ENCODE results near the gene ABHD17C. TPM values are rescaled to one million over a fixed set of nuclear protein-coding genes. Genes with fewer than 3 reads are reported as not detected.

Gene ABHD17C
- total and polyA plus RNA-seq, 2 experiments from 2014 or later, result 11.3 to 23.8 TPM

GRCh38 chr15:80667936-80668335, 27.2 kb upstream of the ABHD17C start:
- Mint-ChIP-seq H3K36me3 (ENCODE audit: low read depth) (no peaks in the 10 kb centered on the region), H3K27me3 (ENCODE audit: insufficient read depth, low read depth, poor library complexity) (peaks cover 1% of the 10 kb centered on the region), H3K4me3 (no peak overlapping the region), H3K27ac (no peak overlapping the region), H3K9me3 (no peaks in the 10 kb centered on the region; the same call in 2 of the 3 replicates), H3K4me1 (peaks cover 4% of the 10 kb centered on the region; the same call in 1 of the 3 replicates)
- Histone ChIP-seq H3K9me2 (ENCODE audit: insufficient read depth) (peaks cover 10% of the 10 kb centered on the region; the same call in 1 of the 2 replicates), H2AFZ (no peak overlapping the region), H3K36me3 (ENCODE audit: insufficient read depth) (no peaks in the 10 kb centered on the region), H3K79me2 (replicated peaks; ENCODE audit: insufficient read depth) (no peaks in the 10 kb centered on the region), H3F3A (replicated peaks; ENCODE audit: low read depth) (no peaks in the 10 kb centered on the region), H3K27ac (ENCODE audit: low read depth) (no peak overlapping the region), H3K4me3 (no peak overlapping the region), H3K4me2 (no peak overlapping the region), H3K4me1 (ENCODE audit: insufficient read depth) (no peaks in the 10 kb centered on the region), H3K27me3 (ENCODE audit: insufficient read depth) (no peaks in the 10 kb centered on the region), H4K20me1 (replicated peaks; ENCODE audit: insufficient read depth) (no peaks in the 10 kb centered on the region)
- no peak for TF ChIP-seq POLR2AphosphoS5 (IDR thresholded peaks at IDR 0.05; ENCODE audit: low read depth)
- no peak for TF ChIP-seq NANOG (IDR thresholded peaks at IDR 0.05; ENCODE audit: borderline replicate concordance)
- no peak for TF ChIP-seq ETS1 (IDR thresholded peaks at IDR 0.05)
- no peak for TF ChIP-seq EZH2phosphoT487 (IDR thresholded peaks at IDR 0.05; ENCODE audit: unreplicated experiment)
- no peak for ATAC-seq
- no peak for DNase-seq (ENCODE audit: low spot score)

- Mint-ChIP-seq H3K27ac (no peak overlapping the region), H3K27me3 (ENCODE audit: insufficient read depth, low read depth, poor library complexity) (peaks cover 1% of the 10 kb centered on the region), H3K4me3 (no peak overlapping the region), H3K4me1 (peaks cover 1% of the 10 kb centered on the region; the same call in 2 of the 3 replicates), H3K36me3 (ENCODE audit: low read depth) (no peaks in the 10 kb centered on the region), H3K9me3 (no peaks in the 10 kb centered on the region; the same call in 2 of the 3 replicates)
- H3K79me2 ChIP-seq (replicated peaks; ENCODE audit: insufficient read depth), result no peaks in the 10 kb centered on the region
- H3K4me3 ChIP-seq, result no peak overlapping the region
- DNase-seq (ENCODE audit: low spot score) (no peak), ATAC-seq (no peak)
- no peaks in the 10 kb centered on the region for H3F3A ChIP-seq (replicated peaks; ENCODE audit: low read depth)
- no peaks in the 10 kb centered on the region for H3K4me1 ChIP-seq (ENCODE audit: insufficient read depth)
- H3K27me3 ChIP-seq (ENCODE audit: insufficient read depth), result no peaks in the 10 kb centered on the region
- no peak for TF ChIP-seq ZNF462 (CRISPR knock-in tag; IDR thresholded peaks at IDR 0.05)
- TF ChIP-seq STAT1 (IDR thresholded peaks at IDR 0.05; ENCODE audit: unreplicated experiment), result no peak
- TF ChIP-seq EZH2phosphoT487 (IDR thresholded peaks at IDR 0.05; ENCODE audit: unreplicated experiment), result no peak
- no peak overlapping the region for H3K27ac ChIP-seq (ENCODE audit: low read depth)
- H2AFZ ChIP-seq, result no peak overlapping the region; the same call in 1 of the 2 replicates
- H4K20me1 ChIP-seq (replicated peaks; ENCODE audit: insufficient read depth), result no peaks in the 10 kb centered on the region
- no peaks in the 10 kb centered on the region for H3K36me3 ChIP-seq (ENCODE audit: insufficient read depth)
- no peak overlapping the region for H3K4me2 ChIP-seq
- peaks cover 10% of the 10 kb centered on the region; the same call in 1 of the 2 replicates for H3K9me2 ChIP-seq (ENCODE audit: insufficient read depth)
Observed at GRCh38 chr15:80668546-80669236, 26.4 kb upstream of the ABHD17C start.
